HFFc6 (cell line): ENCODE measurements around the gene CTSW. TPM values are rescaled to one million over a fixed set of nuclear protein-coding genes. Genes with fewer than 3 reads are reported as not detected.

ENCODE experiments used
- DNase-seq: peaks from one replicate; pipeline ENCODE4 v3.0.0-alpha.2; 2018
- H3K27ac Mint-ChIP-seq: 2 replicates; pipeline ENCODE4 v1.8.0; 2020; ENCODE audit warnings: mild to moderate bottlenecking, mixed read lengths
- H3K27me3 Mint-ChIP-seq: 2 replicates; pipeline ENCODE4 v1.8.0; 2021; ENCODE audit warnings: mild to moderate bottlenecking, moderate library complexity, mixed read lengths; ENCODE audit not compliant: insufficient read depth
- H3K36me3 Mint-ChIP-seq: 2 replicates; pipeline ENCODE4 v1.8.0; 2021; ENCODE audit warnings: low read depth, mixed read lengths
- H3K4me1 Mint-ChIP-seq: 2 replicates; pipeline ENCODE4 v1.8.0; 2020; ENCODE audit warnings: low read depth, mixed read lengths
- H3K4me3 Mint-ChIP-seq: 2 replicates; pipeline ENCODE4 v1.8.0; 2020; ENCODE audit warnings: mild to moderate bottlenecking, moderate library complexity, mixed read lengths
- H3K9me3 Mint-ChIP-seq: 2 replicates; pipeline ENCODE4 v1.8.0; 2020; ENCODE audit warnings: mild to moderate bottlenecking, mixed read lengths
- CTCF ChIP-seq: fragments of 200-600 bp; sonication (generic); IDR thresholded peaks from 2 replicates; pipeline ENCODE4 v1.5.0; 2021; ENCODE audit warnings: antibody characterized with exemption, mild to moderate bottlenecking
- total RNA-seq, 6 experiments: library from RNA; stranded (reverse); fragmentation: NEBNext Ultra II Directional; extraction: Animal tissue kit (Norgen Biotek cat#: 25700); gene quantifications; 2 replicates in 1 of 6; 3 replicates in 5 of 6; pipeline ENCODE4 v1.2.3, GENCODE V29; 2021

Gene CTSW
- total RNA-seq, 6 experiments from 2014 or later = 0.11 to 0.22 (median 0.14) TPM; not detected in 2

DNA sequence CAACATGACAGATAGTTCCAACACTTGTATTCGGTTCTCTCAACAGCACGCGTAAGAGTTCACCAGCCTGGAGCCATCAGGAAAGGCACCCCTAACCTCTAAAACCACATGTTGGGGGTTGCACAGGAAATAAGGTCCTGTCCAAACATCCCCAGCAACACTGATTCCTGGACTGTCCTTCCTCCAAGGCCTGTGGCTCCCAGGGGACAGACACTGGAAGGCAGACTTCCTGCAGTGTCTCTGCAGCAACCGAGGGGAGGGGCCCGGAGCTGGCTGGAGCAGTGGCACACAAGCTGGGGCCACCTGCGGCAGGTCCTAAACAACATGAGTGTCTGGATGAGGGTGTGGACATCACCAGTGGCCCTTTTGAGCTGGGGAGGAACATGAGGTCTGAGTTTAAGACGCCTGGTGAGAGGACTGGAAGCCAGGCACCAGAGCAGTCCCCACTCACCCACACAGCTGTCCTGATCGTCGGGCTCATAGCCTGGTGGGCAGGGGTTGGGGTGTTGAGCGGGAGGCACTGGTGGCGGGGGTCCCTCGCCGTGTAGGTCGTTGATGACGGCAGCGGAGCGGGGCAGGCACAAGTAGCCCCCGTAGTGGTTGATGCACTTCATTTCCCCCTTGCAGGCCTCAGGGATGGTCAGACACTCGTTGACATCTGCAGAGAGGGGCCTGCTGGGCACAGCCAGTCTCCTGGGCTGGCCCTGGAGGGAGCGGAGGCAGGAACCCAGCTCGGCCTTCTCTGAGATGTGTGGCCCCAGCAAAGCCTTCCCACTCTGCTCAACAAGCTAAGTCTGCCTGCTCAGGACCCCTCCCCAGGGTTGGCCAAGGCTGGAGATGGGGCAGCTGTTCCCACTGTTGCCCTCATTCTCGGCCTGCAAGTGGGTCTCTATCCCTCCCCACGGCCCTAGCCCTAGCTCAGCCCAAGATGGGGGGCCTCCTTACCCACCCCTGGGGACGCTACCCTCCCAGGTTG lies 8.6 kb upstream of the CTSW start:
- DNase-seq = no peak
- H3K27ac Mint-ChIP-seq = peak overlapping the region; percentile 94
- peak overlapping the region; percentile 95 for H3K4me3 Mint-ChIP-seq
- peaks cover 38% of the 10 kb centered on the region for H3K36me3 Mint-ChIP-seq
- no peaks in the 10 kb centered on the region for H3K9me3 Mint-ChIP-seq
- H3K4me1 Mint-ChIP-seq = peaks cover 45% of the 10 kb centered on the region
- no peak for TF ChIP-seq CTCF
- peaks cover 22% of the 10 kb centered on the region for H3K27me3 Mint-ChIP-seq

DNA sequence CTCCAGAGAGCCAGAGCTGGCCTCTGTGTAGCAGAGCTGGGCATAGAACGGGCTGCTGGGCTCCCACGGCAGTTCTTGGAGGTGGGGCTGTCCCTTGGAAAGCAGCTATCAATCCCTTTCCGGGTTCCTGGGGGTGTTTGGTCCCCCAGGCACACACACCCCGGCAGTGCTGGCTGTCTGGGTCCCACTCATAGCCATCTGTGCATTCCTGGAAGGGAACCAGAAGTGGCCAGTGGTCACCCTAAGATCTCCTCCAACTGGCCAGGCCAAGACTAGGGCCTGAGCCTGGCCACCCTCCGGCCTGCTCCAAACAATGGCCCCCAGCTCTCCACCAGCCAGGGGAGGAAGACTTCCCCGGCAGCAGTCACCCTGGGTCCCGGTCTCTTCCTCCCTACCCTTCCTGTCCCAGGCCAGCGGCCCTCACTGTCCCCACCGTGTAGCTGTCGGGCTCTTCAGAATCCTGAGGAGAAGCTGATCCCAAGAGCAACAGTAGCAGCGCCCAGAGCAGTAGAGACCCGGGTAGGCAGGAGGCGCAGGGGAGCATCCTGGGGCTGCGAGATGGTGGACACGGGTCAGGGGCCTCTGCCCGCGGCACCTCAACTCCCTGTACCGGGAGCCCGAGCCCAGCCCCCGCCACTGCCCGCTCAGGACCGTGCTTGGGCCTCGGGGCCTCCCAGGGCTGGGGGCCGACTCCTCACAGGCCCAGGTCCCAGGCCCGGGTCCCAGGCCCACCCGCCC lies 7.7 kb upstream of the CTSW start:
- Mint-ChIP-seq H3K27ac (peak overlapping the region; percentile 94), H3K9me3 (no peaks in the 10 kb centered on the region), H3K4me1 (peaks cover 45% of the 10 kb centered on the region), H3K36me3 (peaks cover 33% of the 10 kb centered on the region), H3K4me3 (peak overlapping the region; percentile 95), H3K27me3 (peaks cover 20% of the 10 kb centered on the region)
- DNase-seq = peak; percentile 26
- peak; percentile 40 for TF ChIP-seq CTCF

DNA sequence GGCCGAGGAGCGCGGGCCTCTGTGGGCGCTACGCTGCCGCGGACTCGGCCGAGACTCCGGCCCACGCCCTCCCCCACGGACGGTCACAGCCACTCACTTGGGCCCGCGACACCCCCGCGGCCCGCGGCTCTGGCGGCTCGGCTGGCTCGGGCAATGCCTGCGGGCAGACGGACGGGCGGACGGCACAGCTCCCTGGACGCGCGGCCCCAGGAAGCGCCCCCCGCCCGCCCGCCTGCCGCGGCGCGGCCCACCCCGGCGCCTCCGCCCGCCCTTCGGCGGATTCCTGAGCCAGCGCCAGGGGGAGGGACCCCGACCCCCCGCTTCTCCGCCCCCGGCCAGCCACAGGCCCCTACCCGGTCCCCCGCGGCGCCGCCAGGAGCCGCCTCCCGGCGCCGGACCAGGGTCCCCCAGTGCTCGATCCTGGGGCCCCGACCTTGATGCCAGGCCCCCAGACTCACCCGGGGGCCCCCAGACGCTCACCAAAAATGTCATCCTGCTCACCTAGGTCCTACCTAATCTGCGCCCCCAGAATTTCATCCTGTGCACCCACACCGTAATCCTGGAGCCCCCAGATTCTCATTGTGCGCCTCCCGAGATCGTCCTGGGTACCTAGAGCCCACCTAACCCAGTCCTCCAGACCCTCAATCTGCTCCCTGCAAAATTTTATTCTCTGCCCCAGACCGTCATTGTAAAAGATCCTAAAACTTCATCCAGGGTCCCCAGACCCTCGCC lies 6.9 kb upstream of the CTSW start, which contains the start of gene EFEMP2:
Gene EFEMP2 (minus strand): TSS at position 215 of the 732 bp plus-strand sequence. CDS start 446 bp downstream, outside the sequence.
- H3K4me1 Mint-ChIP-seq = peaks cover 38% of the 10 kb centered on the region
- peak within 1 kb of the TSS; percentile 94 for H3K27ac Mint-ChIP-seq
- peak within 1 kb of the TSS; percentile 95 for H3K4me3 Mint-ChIP-seq
- H3K27me3 Mint-ChIP-seq = peaks cover 13% of the 10 kb centered on the region; the same call in 1 of the 2 replicates
- peaks cover 26% of the 10 kb centered on the region for H3K36me3 Mint-ChIP-seq
- TF ChIP-seq CTCF = no peak
- H3K9me3 Mint-ChIP-seq = no peaks in the 10 kb centered on the region
- no peak for DNase-seq

GRCh38 chr11:65873318-65874156 lies 6.1 kb upstream of the CTSW start:
- Mint-ChIP-seq H3K27me3 (peaks cover 14% of the 10 kb centered on the region), H3K36me3 (peaks cover 21% of the 10 kb centered on the region), H3K9me3 (no peaks in the 10 kb centered on the region), H3K27ac (peak overlapping the region; percentile 90), H3K4me1 (peaks cover 38% of the 10 kb centered on the region), H3K4me3 (peak overlapping the region; percentile 90)
- no peak for TF ChIP-seq CTCF
- peak; percentile 86 for DNase-seq
